Ishikawa (cell line): Measurements from ENCODE around the gene KCNG4.

Experiments used
- CEBPB ChIP-seq: IDR thresholded peaks from 2 replicates; pipeline ENCODE4 v1.6.1; 2012
- CREB1 ChIP-seq: IDR thresholded peaks from 2 replicates; pipeline ENCODE4 v1.6.1; 2012; ENCODE audit warnings: low read depth
- EGR1 ChIP-seq: IDR thresholded peaks from 2 replicates; pipeline ENCODE4 v1.6.1; 2012
- EP300 ChIP-seq: IDR thresholded peaks from 2 replicates; pipeline ENCODE4 v1.6.1; 2012; ENCODE audit warnings: borderline replicate concordance
- YY1 ChIP-seq: IDR thresholded peaks from 2 replicates; pipeline ENCODE4 v1.6.1; 2012; ENCODE audit warnings: low read depth

DNA sequence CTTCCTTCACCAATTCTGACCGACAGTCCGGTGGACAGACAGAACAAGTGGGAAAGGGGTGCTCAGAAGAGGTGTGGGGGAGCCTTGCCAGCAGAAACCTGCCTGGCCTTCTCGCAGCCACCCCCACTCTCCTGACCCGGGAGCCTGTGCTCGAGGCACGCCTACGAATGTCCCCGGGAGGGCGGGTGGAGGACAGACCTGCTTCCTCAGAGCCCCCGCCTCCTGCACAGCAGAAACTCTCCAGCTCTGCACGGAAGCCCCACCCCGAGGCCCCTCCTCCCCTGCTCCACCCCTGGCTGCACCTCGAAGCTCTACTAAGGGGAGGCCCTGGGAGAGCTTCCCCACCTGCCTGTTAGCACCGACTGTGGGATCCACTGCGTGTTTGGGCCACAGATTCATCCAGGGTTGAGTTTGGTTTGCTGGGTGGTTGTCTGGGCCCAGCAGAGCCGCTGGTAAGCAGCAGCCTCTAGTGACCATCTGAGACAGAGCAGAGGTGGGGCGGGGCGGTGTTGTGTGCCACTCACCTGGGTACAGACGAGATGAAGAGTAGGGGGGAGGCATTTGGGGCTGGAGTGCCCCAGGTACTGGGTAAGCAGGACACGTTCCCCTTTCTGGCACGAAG, 59.2 kb downstream of the KCNG4 start:
- TF ChIP-seq EP300: no peak
- no peak for TF ChIP-seq CREB1
- no peak for TF ChIP-seq CEBPB
- TF ChIP-seq EGR1: no peak
- TF ChIP-seq YY1: no peak
